ENCODE measurements around the gene AMDHD1. TPM values are rescaled to one million over a fixed set of nuclear protein-coding genes. Genes with fewer than 3 reads are reported as not detected.

AMDHD1 gene
- total and polyA plus RNA-seq, 10 of the 15 experiments (the other 5 are each of a cell fraction or from before 2014, with no cell fraction given) = 0.04 to 0.28 (median 0.13) TPM; not detected in 4

- no TSS peak for BruUV-seq (replicated peaks)
- H3K4me3 ChIP-seq = no peak overlapping the region
- no peaks in the 10 kb centered on the region for H3K79me2 ChIP-seq (ENCODE audit: control insufficient read depth, insufficient read depth, low read length)
- no peak overlapping the region for H2AFZ ChIP-seq (ENCODE audit: control insufficient read depth, low read depth, low read length)
- POLR2A ChIA-PET = interaction anchor here (0.6 kb wide), 1 partner anchor 368 kb away, joined by 4 read pairs; no protein-coding TSS in a partner anchor
- no peak overlapping the region for H3K27ac ChIP-seq (ENCODE audit: control insufficient read depth, insufficient read depth)
- no peaks in the 10 kb centered on the region for H3K27me3 ChIP-seq (replicated peaks in 1 of 2; ENCODE audit: control insufficient read depth in 2 of 2, insufficient read depth in 2 of 2, low read length in 1 of 2)
- no peaks in the 10 kb centered on the region for H3K36me3 ChIP-seq (ENCODE audit: control insufficient read depth in 2 of 2, insufficient read depth in 2 of 2, low read length in 1 of 2)
- no peak for FAIRE-seq
- no peak for ATAC-seq
- RAD21 ChIA-PET (ENCODE audit: unreplicated experiment) = no interaction called here
- DNase-seq (ENCODE audit: low read depth, low spot score) = no peak
- no peak overlapping the region for H3K9ac ChIP-seq (ENCODE audit: control insufficient read depth, insufficient read depth, low read length)
- in situ Hi-C loops (cut with MboI) = no loop called here
- no peak overlapping the region for H3K4me2 ChIP-seq (ENCODE audit: control insufficient read depth, insufficient read depth)
- CTCF ChIA-PET = interaction anchor here (1.1 to 3.1 kb wide), 3 partner anchors 24 to 48 kb away, joined by 4 to 15 read pairs (median 5); partner anchors contain the start of gene CCDC38
- no peaks in the 10 kb centered on the region for H3K9me3 ChIP-seq (replicated peaks; ENCODE audit: control insufficient read depth, insufficient read depth, low read length)
- no peaks in the 10 kb centered on the region for H3K4me1 ChIP-seq (ENCODE audit: control insufficient read depth, insufficient read depth, low read length)
- SMC1A ChIA-PET (ENCODE audit: uncharacterized antibody, unreplicated experiment) = interaction anchor here (1.4 to 1.6 kb wide), 2 partner anchors 32 to 34 kb away, joined by 3 read pairs; no protein-coding TSS in a partner anchor
- intact Hi-C loops (cut with micrococcal nuclease; ENCODE audit: unreplicated experiment) = no loop called here
- 75% methylated on average over 7 of the region's 7 CpGs for WGBS (ENCODE audit: insufficient coverage, insufficient replicate concordance, low lambda C conversion rate, missing lambda C conversion rate)
- H4K20me1 ChIP-seq (ENCODE audit: control insufficient read depth, insufficient read depth) = no peaks in the 10 kb centered on the region
- TF ChIP-seq ZSCAN29 (IDR thresholded peaks at IDR 0.05) (no peak), NFYB (IDR thresholded peaks at IDR 0.05; ENCODE audit: insufficient read depth, low read depth, low read length) (no peak), IRF3 (IDR thresholded peaks at IDR 0.05) (no peak), NFIC (IDR thresholded peaks at IDR 0.05; ENCODE audit: low read depth, low read length) (no peak), RAD21 (IDR thresholded peaks at IDR 0.05; ENCODE audit: insufficient read depth, low read depth, low read length) (no peak), SREBF2 (IDR thresholded peaks at IDR 0.05; ENCODE audit: low read length) (no peak), IKZF1 (conservative IDR thresholded peaks at IDR 0.05) (no peak), NFXL1 (IDR thresholded peaks at IDR 0.05; ENCODE audit: borderline replicate concordance) (no peak), RAD51 (IDR thresholded peaks at IDR 0.05) (no peak), BRCA1 (IDR thresholded peaks at IDR 0.05; ENCODE audit: low read depth, low read length) (no peak), SMAD1 (IDR thresholded peaks at IDR 0.05; ENCODE audit: low read depth, partially characterized antibody) (no peak), IKZF2 (IDR thresholded peaks at IDR 0.05) (no peak), HDAC2 (IDR thresholded peaks at IDR 0.05) (no peak), EZH2 (IDR thresholded peaks at IDR 0.05; ENCODE audit: borderline replicate concordance, control insufficient read depth, low read depth, low read length) (no peak), POU2F2 (IDR thresholded peaks at IDR 0.05; ENCODE audit: borderline replicate concordance, low read depth, low read length) (no peak), SP1 (IDR thresholded peaks at IDR 0.05; ENCODE audit: low read depth, low read length) (no peak), ZBTB11 (CRISPR knock-in tag; IDR thresholded peaks at IDR 0.05) (no peak), RUNX3 (IDR thresholded peaks at IDR 0.05; ENCODE audit: low read length) (no peak)
- TF ChIP-seq, protein P1, sequence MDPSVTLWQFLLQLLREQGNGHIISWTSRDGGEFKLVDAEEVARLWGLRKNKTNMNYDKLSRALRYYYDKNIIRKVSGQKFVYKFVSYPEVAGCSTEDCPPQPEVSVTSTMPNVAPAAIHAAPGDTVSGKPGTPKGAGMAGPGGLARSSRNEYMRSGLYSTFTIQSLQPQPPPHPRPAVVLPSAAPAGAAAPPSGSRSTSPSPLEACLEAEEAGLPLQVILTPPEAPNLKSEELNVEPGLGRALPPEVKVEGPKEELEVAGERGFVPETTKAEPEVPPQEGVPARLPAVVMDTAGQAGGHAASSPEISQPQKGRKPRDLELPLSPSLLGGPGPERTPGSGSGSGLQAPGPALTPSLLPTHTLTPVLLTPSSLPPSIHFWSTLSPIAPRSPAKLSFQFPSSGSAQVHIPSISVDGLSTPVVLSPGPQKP (IDR thresholded peaks at IDR 0.05; ENCODE audit: low read depth, low read length) = no peak
These were observed 23.2 kb downstream of the AMDHD1 start for GRCh38 chr12:95966287-95966870.

Measured in GM12878 (cell line).